DMS153 (cell line): ENCODE results near the gene FAM222B.

Source experiments
- DNase-seq: peaks from one replicate; lab custom pipeline; 2025; lab: John Stamatoyannopoulos, UW

FAM222B gene

GRCh38 chr17:28712032-28712704 is 130.4 kb downstream of the FAM222B start:
- peak; percentile 87 for DNase-seq

GRCh38 chr17:28711723-28712031 is 130.9 kb downstream of the FAM222B start, which contains the start of gene PROCA1:
PROCA1 (minus strand) TSS chr17:28711888; CDS start chr17:28711660, 228 bp downstream.
- DNase-seq = no peak

GRCh38 chr17:28710861-28711722 is 131.5 kb downstream of the FAM222B start:
- DNase-seq = peak; percentile 96

- DNase-seq = no peak
Measured at GRCh38 chr17:28707339-28707720, 135.3 kb downstream of the FAM222B start.

GRCh38 chr17:28706471-28707338 is 135.9 kb downstream of the FAM222B start:
- no peak for DNase-seq
